Heart right ventricle (tissue), 16 donors: ENCODE measurements around the gene MYO1H. TPM values are rescaled to one million over a fixed set of nuclear protein-coding genes. Genes with fewer than 3 reads are reported as not detected.

ENCODE experiments used
- ATAC-seq, 8 donors: fragments of 200-7000 bp; cut with Tn5 transposase; one replicate each; pipeline ENCODE4 v1.9.1; 2020; ENCODE audit warnings: mild to moderate bottlenecking in 8 of 8, moderate library complexity in 8 of 8, moderate number of reproducible peaks in 1 of 8
- DNase-seq, 2 donors: peaks; one replicate each; pipeline ENCODE4 v3.0.0-alpha.2; 2020
- H3K27ac ChIP-seq, 10 donors: fragments of 200-600 bp; sonication (generic) in 2 of 10; one replicate each; pipeline versions ENCODE4 v1.5.0 to v1.8.0; 2020 to 2022; ENCODE audit warnings: mild to moderate bottlenecking in 3 of 10
- H3K27me3 ChIP-seq, 7 donors: fragments of 200-600 bp; one replicate each; pipeline ENCODE4 v1.8.0; 2021 to 2022; ENCODE audit warnings: mild to moderate bottlenecking in 2 of 7
- H3K36me3 ChIP-seq, 9 donors: fragments of 200-600 bp; sonication (generic) in 1 of 9; one replicate each; pipeline versions ENCODE4 v1.5.0 to v1.8.0; 2020 to 2022; ENCODE audit warnings: mild to moderate bottlenecking in 2 of 9
- H3K4me1 ChIP-seq, 9 donors: fragments of 200-600 bp; sonication (generic) in 1 of 9; one replicate each; pipeline versions ENCODE4 v1.5.0 to v1.8.0; 2020 to 2022; ENCODE audit warnings: mild to moderate bottlenecking in 4 of 9
- H3K4me3 ChIP-seq, 10 donors: fragments of 200-600 bp; sonication (generic) in 2 of 10; one replicate each; pipeline versions ENCODE4 v1.5.0 to v1.8.0; 2020 to 2022; ENCODE audit warnings: mild to moderate bottlenecking in 7 of 10, moderate library complexity in 2 of 10
- H3K9me3 ChIP-seq, 11 donors: fragments of 200-600 bp in 10 of 11; sonication (generic) in 2 of 11; one replicate each; pipeline versions ENCODE4 v1.5.0 to v1.8.0; 2013 to 2022; ENCODE audit warnings: mild to moderate bottlenecking in 2 of 11, control low read depth in 1 of 11, moderate library complexity in 1 of 11
- WGBS, 2 donors: extraction: QIAGEN DNeasy Blood & Tissue Kit; methylation state at CpG; one replicate each; pipeline ENCODE4 v1.1.7; 2013; ENCODE audit warnings: inconsistent platforms in 1 of 2; 5-methylcytosine and 5-hydroxymethylcytosine counted together
- intact Hi-C, 10 donors: fragments of 100-400 bp; cut with DNase I; formaldehyde crosslinking; loops; one replicate each; pipeline versions ENCODE4 v1.11.1 to v1.14.2; 2022
- polyA plus RNA-seq, 2 donors: library from polyadenylated mRNA; stranded (reverse); fragments of 200-250 nt; gene quantifications; one replicate each; pipeline ENCODE4 v1.2.3, GENCODE V29; 2013
- total RNA-seq, 10 donors: library from RNA; stranded (reverse); fragmentation: NEBNext Ultra II Directional in 3 of 10; extraction: Animal tissue kit (Norgen Biotek cat#: 25700) in 3 of 10; gene quantifications; one replicate each; pipeline versions ENCODE4 v1.2.1 to v1.2.4, GENCODE V29; 2021 to 2023
- TF ChIP-seq, protein P1 (sequence below), 9 donors: fragments of 200-600 bp; sonication (generic) in 2 of 9; IDR thresholded peaks; one replicate each; pipeline versions ENCODE4 v1.5.0 to v1.8.0; 2021 to 2022; ENCODE audit warnings: antibody characterized with exemption in 9 of 9, mild to moderate bottlenecking in 5 of 9, moderate library complexity in 1 of 9
- donor health status: Arrhythmogenic right ventricular cardiomyopathy.
- donor health status: ischemic (EF 13 %, LVEDD 7.1; RV severe dilation, severe dysfunction).
- donor health status: healthy with polysubstance abuse.
- donor health status: DM: no; HTN: yes; CAD: no.
- donor health status: DM: no; HTN: no; CAD: no.
- donor health status: ischemic (EF 25% LVEDD 6.9; RV normal size, moderate dysfunction).
- donor health status: ischemic (EF 25% LVEDD 5.7; RV mildly dilated, moderate dysfunction).
- donor health status: healthy.
- donor health status: DM: yes; HTN: yes; CAD: no.
- donor health status: Ischemic cardiomyopathy.
- donor health status: ischemic (EF 35%, LVEDD 5.7; RV mildly dilated, moderate dysfunction).
- donor health status: nonischemic (EF 11% LVEDD 7.7; RV severe dilation, severe dysfunction).
- donor health status: DM: yes; HTN: yes; CAD: no.
- donor health status: PGD.
- donor health status: ischemic (EF 29% LVEDD 5.4; RV normal size, mild dysfunction).
- donor health status: nonischemic (EF 23%, LVEDD 6.1; RV moderate dilation, normal function).

The MYO1H gene
- total and polyA plus RNA-seq, 12 donors: 0.07 to 1.3 (median 0.51) TPM; not detected in 4

DNA sequence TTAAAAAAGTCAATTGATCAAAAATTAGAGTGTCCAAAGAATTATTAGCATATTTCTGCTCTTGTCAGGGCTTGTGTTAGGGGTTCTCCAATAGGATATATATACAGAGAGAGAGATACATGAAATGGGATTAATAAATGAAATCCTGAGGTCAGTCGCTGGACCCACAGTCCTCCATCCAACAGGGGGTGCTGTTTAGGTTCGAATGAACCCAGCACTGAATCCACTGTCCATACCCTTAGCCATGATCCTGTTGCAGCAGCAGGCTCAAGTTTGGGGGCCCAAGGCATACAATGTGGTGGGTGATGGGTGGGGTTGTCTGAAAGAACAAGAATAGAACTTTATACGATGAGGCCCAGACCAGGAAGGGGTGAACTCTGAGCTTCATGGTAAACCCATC, 780 bp upstream of the MYO1H start:
- no peak for ATAC-seq

DNA sequence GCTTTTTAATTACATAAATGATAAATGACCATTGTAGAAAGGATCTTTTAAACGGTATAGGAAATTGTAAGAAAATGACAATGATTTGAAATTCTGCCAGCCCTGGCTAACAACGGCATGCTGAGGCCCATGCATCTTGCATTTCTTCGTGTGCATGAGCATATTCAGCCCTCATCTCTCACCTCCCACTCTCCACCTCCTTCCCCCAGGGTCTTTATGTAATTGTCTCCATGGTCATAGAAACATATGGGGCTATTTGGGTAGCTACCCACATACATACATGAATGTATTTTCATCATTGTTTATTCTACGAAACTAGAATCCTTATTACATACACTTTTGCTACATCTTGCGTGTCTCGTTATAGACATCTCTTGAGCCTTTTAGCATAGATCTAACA, 4.5 kb downstream of the MYO1H start:
- TF ChIP-seq, protein P1, sequence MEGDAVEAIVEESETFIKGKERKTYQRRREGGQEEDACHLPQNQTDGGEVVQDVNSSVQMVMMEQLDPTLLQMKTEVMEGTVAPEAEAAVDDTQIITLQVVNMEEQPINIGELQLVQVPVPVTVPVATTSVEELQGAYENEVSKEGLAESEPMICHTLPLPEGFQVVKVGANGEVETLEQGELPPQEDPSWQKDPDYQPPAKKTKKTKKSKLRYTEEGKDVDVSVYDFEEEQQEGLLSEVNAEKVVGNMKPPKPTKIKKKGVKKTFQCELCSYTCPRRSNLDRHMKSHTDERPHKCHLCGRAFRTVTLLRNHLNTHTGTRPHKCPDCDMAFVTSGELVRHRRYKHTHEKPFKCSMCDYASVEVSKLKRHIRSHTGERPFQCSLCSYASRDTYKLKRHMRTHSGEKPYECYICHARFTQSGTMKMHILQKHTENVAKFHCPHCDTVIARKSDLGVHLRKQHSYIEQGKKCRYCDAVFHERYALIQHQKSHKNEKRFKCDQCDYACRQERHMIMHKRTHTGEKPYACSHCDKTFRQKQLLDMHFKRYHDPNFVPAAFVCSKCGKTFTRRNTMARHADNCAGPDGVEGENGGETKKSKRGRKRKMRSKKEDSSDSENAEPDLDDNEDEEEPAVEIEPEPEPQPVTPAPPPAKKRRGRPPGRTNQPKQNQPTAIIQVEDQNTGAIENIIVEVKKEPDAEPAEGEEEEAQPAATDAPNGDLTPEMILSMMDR (IDR thresholded peaks at IDR 0.05): no peak
- Histone ChIP-seq H3K4me3 (no peak overlapping the region), H3K27ac (no peak overlapping the region), H3K36me3 (no peaks in the 10 kb centered on the region), H3K9me3 (no peaks in the 10 kb centered on the region), H3K27me3 (peaks cover 0 to 12% (median 0%) of the 10 kb centered on the region in 7 donors), H3K4me1 (no peaks in the 10 kb centered on the region)
- DNase-seq: no peak
- no peak for ATAC-seq
- intact Hi-C loops: no loop called here
- 53 to 71% methylated on average over 6 of the region's 6 CpGs for WGBS, 2 donors

More for the DNA sequence above, 780 bp upstream of the MYO1H start:
- Histone ChIP-seq H3K9me3 (peaks cover 0 to 5% (median 0%) of the 10 kb centered on the region in 11 donors), H3K27ac (no peak overlapping the region), H3K4me1 (no peaks in the 10 kb centered on the region), H3K4me3 (no peak overlapping the region), H3K27me3 (peaks cover 0 to 10% (median 0%) of the 10 kb centered on the region in 7 donors), H3K36me3 (no peaks in the 10 kb centered on the region)
- WGBS, 2 donors: 82 to 91% methylated on average over 3 of the region's 3 CpGs
- TF ChIP-seq, protein P1 (IDR thresholded peaks at IDR 0.05): no peak
- DNase-seq: no peak
- intact Hi-C loops: no loop called here

DNA sequence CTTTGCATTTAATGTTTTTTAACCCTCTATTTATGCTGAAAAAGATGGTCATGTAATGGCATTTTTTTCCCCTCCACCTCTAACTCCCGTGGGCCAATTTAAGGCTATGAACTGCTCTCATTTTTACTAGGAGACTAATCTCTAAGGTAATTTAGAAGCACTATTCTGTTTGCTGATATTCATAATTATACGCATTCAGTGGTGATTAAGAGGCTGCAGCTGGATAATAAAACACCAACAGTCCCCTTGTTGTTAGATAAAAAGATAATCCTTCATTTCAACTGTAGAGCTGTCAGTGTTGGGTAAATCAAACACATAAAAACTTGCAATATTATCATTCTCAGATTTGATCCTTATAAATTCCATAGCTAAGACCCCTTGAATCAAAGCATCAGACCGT, 8.9 kb downstream of the MYO1H start:
- no peak for ATAC-seq
- TF ChIP-seq, protein P1 (IDR thresholded peaks at IDR 0.05): no peak
- intact Hi-C loops: no loop called here
- Histone ChIP-seq H3K4me1 (peaks cover 0 to 10% (median 0%) of the 10 kb centered on the region in 9 donors), H3K36me3 (no peaks in the 10 kb centered on the region), H3K27ac (no peak overlapping the region), H3K9me3 (no peaks in the 10 kb centered on the region), H3K27me3 (peaks cover 0 to 21% (median 0%) of the 10 kb centered on the region in 7 donors), H3K4me3 (no peak overlapping the region)
- 63 to 64% methylated on average over 3 of the region's 3 CpGs for WGBS, 2 donors
- DNase-seq: no peak

- no peaks in the 10 kb centered on the region for H3K36me3 ChIP-seq
- H3K27me3 ChIP-seq: peaks cover 0 to 20% (median 0%) of the 10 kb centered on the region in 7 donors
- WGBS, 2 donors: 27 to 32% methylated on average over 2 of the region's 2 CpGs
- intact Hi-C loops: no loop called here
- DNase-seq (no peak), ATAC-seq (peak in 2 of 8 donors; percentile 43 to 70)
- H3K4me3 ChIP-seq: no peak overlapping the region
- TF ChIP-seq, protein P1 (IDR thresholded peaks at IDR 0.05): no peak
- H3K4me1 ChIP-seq: peaks cover 0 to 10% (median 0%) of the 10 kb centered on the region in 9 donors
- no peak overlapping the region for H3K27ac ChIP-seq
- H3K9me3 ChIP-seq: no peaks in the 10 kb centered on the region
Observed at GRCh38 chr12:109357032-109357431, 9.3 kb downstream of the MYO1H start.
